ENCODE data around the gene SCFD2.
"Not testable (repeated sequence)": the region's sequence is repeated elsewhere in the genome, so short reads cannot be mapped to it uniquely, and the experiment has no call there.

Gene SCFD2

GRCh38 chr4:53101191-53101581, 264.7 kb downstream of the SCFD2 start:
- DNase-seq (ENCODE audit: low read depth): no peak

GRCh38 chr4:53100501-53101190, 265.2 kb downstream of the SCFD2 start:
- DNase-seq (ENCODE audit: low read depth): no peak

GRCh38 chr4:53098681-53099121, 267.2 kb downstream of the SCFD2 start:
- DNase-seq (ENCODE audit: low read depth): no peak

- no peak for DNase-seq (ENCODE audit: low read depth)
Observed at GRCh38 chr4:53094040-53094439, 271.8 kb downstream of the SCFD2 start.

- DNase-seq (ENCODE audit: low read depth): no peak
Observed at GRCh38 chr4:53089936-53090729, 275.7 kb downstream of the SCFD2 start.

DNA sequence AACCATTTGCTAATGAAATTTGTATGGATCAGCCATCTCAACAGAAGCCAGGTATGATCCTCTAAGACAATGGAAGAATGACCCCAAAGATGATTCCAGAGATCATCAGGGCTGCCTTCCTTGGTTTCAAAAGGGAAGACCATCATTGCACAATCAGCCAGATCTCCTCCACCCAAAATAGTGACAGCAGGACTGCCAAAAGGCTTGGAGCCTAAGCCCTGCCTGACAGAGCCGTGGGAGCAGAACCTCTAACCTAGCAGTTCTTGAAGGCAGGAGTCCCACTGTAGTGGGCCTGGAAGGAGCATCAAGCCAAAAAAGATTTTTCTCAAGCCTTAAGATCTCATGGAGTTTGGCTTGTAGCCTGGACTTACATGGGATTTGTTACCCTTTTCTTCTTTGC, 277.7 kb downstream of the SCFD2 start:
- DNase-seq (ENCODE audit: low read depth): no peak

DNA sequence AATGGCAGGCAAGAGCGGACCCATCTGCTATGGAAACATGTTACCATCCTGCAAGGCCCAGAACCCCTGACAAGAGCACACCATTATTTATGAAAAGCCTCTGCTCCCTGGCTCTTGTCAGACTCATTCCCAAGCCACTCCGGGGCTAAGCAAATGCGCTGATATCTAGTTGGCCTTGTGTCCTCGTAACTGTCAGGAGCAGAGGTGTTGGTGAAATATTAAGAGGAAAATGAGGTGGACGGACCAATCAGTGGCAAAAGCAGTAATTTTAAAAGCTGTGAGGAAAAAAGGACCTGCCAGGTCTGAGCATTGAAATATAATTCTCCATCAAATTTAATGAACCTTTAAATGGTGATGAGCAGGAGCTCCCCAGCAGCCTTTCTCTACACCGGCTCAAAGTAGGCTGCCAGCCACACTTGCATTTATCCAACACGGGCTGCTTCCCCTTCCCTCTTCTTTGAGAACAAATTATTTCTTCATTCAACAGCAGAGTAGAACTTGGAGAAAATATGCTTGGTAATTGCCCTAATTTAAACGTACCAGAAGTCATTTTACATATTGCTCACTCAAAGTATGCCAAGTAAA, 289.4 kb downstream of the SCFD2 start:
- no peak for DNase-seq (ENCODE audit: low read depth)

DNA sequence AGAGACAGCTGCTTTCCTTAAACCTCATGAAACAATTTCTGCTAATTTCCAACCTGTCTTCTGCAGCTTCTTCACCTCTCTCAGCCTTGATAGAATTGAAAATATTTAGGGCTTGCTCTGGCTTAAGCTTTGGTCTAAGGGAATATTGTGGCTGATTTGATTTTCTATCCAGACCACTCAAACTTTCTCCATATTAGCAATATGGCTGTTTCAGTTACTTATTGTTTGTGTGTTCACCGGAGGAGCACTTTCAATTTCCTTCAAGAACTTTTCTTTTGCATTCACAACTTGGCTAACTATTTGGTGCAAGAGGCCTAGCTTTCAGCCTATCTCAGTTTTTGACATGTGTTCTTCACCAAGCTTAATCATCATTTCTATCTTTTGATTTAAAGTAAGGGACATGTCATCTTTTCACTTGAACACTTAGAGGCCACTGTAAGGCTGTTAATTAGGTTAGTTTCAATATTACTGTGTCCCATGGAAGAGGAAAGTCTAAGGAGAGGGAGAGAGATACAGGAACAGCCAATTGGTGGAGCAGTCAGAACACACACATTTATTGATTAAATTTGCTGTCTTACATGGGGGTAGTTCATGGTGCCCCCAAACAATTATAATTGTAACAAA, 290.6 kb downstream of the SCFD2 start:
- no peak for DNase-seq (ENCODE audit: low read depth)

- DNase-seq (ENCODE audit: low read depth): no peak
Observed at GRCh38 chr4:53068755-53069330, 297.0 kb downstream of the SCFD2 start.

DNA sequence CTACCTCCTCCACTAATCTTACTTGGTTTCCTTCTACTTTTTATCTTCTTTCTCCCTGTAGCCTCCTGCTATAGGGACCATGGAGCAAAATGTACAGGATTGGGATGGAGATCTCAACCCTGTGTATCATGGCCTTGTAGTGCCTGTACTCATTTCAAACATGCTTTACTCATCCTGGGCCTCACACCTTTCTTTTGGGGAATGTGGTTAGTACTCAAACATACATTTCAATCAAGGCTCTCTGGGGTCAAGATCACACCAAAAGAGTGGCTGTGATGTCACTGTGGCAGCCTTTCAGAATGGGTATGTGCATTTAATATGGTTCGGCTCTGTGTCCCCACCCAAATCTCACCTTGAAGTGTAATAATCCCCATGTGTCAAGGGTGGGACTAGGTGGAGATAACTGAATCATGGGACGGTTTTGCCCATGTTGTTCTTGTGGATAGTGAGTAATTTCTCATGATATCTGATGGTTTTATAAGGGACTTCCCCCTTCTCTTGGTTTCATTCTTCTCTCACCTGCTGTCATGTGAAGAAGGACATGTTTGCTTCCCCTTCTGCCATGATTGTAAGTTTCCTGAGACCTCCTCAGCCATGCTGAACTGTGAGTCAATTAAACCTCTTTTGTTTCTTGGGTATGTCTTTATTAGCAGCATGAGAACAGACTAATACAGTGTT, 298.6 kb downstream of the SCFD2 start:
- DNase-seq (ENCODE audit: low read depth): no peak

GRCh38 chr4:53066155-53066554, 299.7 kb downstream of the SCFD2 start:
- no peak for DNase-seq (ENCODE audit: low read depth)

- DNase-seq (ENCODE audit: low read depth): no peak
Observed at GRCh38 chr4:53064609-53065008, 301.3 kb downstream of the SCFD2 start.

GRCh38 chr4:53061091-53061850, 304.6 kb downstream of the SCFD2 start:
- no peak for DNase-seq (ENCODE audit: low read depth)

DNA sequence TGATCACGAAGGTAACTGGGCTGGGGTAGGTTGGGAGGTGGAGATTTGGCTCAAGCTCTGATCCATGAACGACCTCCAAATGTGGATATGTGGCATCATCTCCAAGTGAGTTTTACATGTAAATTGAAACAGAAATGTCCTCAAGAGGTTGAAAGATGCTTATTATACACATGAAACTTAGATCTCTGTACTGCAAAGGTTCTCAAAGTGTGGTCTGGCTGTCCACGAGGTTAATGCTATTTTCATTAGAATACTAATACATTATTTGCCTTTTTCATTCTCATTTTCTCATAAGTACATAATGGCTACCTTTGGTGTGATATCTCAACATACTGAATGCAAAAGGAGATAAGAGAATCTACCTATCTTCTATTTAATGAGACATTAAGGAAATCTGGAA, 305.6 kb downstream of the SCFD2 start:
- no peak for DNase-seq (ENCODE audit: low read depth)

DNA sequence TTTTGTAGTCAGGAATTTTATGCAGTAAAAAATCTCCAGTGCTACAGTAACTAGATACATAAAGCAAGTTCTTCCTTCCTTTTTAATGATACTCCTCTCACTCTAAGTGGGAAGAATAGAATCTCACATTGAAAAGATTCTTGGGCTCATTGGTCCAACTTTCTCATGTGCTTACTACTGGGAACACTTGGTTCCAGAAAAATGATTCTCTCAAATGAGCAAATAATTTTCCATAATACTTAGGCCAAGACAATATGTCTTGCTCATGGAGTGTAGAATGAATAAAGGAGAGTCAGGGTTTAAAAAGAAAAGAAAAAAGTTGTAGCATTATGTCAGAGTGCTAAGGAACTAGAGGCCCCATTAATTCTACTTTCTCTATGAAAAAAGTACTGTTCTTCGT, 306.0 kb downstream of the SCFD2 start:
- no peak for DNase-seq (ENCODE audit: low read depth)

GRCh38 chr4:53059256-53059655, 306.6 kb downstream of the SCFD2 start:
- no peak for DNase-seq (ENCODE audit: low read depth)

DNA sequence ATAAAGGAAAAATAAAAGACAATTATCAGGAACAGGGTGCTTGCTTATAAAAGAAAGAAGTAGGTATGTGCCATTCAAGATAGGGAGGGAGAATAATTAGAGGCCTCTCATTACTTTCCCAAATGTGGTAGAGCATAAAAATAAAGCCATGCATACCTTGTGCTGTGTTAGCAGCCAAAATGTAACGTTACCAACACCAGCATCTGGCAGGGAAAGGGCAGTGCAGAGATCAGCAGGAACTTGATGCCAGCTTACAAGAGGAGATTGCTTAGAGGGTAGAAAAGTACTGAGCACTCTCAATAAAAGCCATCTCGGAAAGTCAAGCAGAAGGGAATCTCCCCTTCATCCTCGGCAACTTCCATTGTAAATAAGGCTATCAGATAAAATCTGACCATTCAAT, 308.2 kb downstream of the SCFD2 start:
- DNase-seq (ENCODE audit: low read depth): no peak

- not testable (repeated sequence) for DNase-seq (ENCODE audit: low read depth)
Observed at GRCh38 chr4:53057108-53057507, 308.8 kb downstream of the SCFD2 start.

GRCh38 chr4:53055716-53056403, 310.0 kb downstream of the SCFD2 start:
- no peak for DNase-seq (ENCODE audit: low read depth)

DNA sequence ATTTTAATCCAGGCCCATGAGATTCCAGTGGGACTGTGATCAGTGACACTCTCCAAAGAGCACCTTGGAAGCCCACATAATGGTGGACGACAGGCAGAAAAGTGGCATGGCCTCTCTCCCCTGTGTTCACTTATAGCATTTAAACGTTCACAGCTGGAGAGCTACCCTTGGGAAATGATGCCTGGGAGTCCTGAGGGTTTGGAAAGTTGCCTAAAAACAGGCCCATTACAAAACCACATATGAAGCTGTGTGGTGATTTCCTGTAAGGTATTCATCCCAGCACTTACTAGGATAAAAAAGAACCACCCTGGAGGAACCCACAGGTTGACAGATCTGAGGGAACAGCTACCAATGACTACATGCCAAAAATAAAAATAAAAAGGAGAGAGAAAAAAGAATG, 310.6 kb downstream of the SCFD2 start:
- no peak for DNase-seq (ENCODE audit: low read depth)

All from T follicular helper cell (primary cell).